PFSK-1 (cell line): Measurements from ENCODE around the gene FABP7.

ENCODE experiments used
- FOXP2 ChIP-seq: optimal IDR thresholded peaks from 2 replicates; pipeline ENCODE3; 2011; ENCODE audit warnings: borderline replicate concordance, control low read depth, inconsistent platforms; ENCODE audit not compliant: insufficient read depth; ENCODE audit errors: extremely low read length, extremely low read depth
- POLR2AphosphoS5 ChIP-seq: IDR thresholded peaks from 2 replicates; pipeline ENCODE4 v1.6.1; 2012; ENCODE audit warnings: low read depth, mild to moderate bottlenecking, control low read depth, low read length, moderate library complexity
- REST ChIP-seq, 2 experiments: IDR thresholded peaks; 2 replicates each; pipeline versions ENCODE4 v1.6.1 to v1.8.0; 2011 to 2012; ENCODE audit warnings: low read depth in 2 of 2, low read length in 2 of 2, control low read depth in 1 of 2, inconsistent platforms in 1 of 2, mild to moderate bottlenecking in 1 of 2, moderate library complexity in 1 of 2; ENCODE audit not compliant: insufficient read depth in 1 of 2
- SIN3A ChIP-seq: IDR thresholded peaks from 2 replicates; pipeline ENCODE4 v1.6.1; 2012; ENCODE audit warnings: mild to moderate bottlenecking, low read length, moderate library complexity, borderline replicate concordance; ENCODE audit not compliant: insufficient read depth
- TAF1 ChIP-seq: IDR thresholded peaks from 2 replicates; pipeline ENCODE4 v1.6.1; 2012; ENCODE audit warnings: low read length, control low read depth, borderline replicate concordance; ENCODE audit not compliant: insufficient read depth

The FABP7 gene

GRCh38 chr6:122803171-122803661, 23.7 kb downstream of the FABP7 start:
- TF ChIP-seq REST (IDR thresholded peaks at IDR 0.05; ENCODE audit: insufficient read depth in 1 of 2, low read depth in 2 of 2, low read length in 2 of 2) (no peak), POLR2AphosphoS5 (no peak), TAF1 (no peak), SIN3A (no peak), FOXP2 (no peak)

GRCh38 chr6:122804962-122805485, 25.5 kb downstream of the FABP7 start:
- TF ChIP-seq REST (IDR thresholded peaks at IDR 0.05; ENCODE audit: insufficient read depth in 1 of 2, low read depth in 2 of 2, low read length in 2 of 2) = no peak
- TF ChIP-seq SIN3A = no peak
- TF ChIP-seq TAF1 = no peak
- no peak for TF ChIP-seq POLR2AphosphoS5
- no peak for TF ChIP-seq FOXP2

GRCh38 chr6:122806291-122806690, 26.8 kb downstream of the FABP7 start:
- TF ChIP-seq POLR2AphosphoS5 (no peak), FOXP2 (no peak), SIN3A (no peak), REST (IDR thresholded peaks at IDR 0.05; ENCODE audit: insufficient read depth in 1 of 2, low read depth in 2 of 2, low read length in 2 of 2) (no peak), TAF1 (no peak)

- TF ChIP-seq FOXP2 (no peak), POLR2AphosphoS5 (no peak), SIN3A (no peak), TAF1 (no peak), REST (IDR thresholded peaks at IDR 0.05; ENCODE audit: insufficient read depth in 1 of 2, low read depth in 2 of 2, low read length in 2 of 2) (no peak)
These were observed 28.8 kb downstream of the FABP7 start for GRCh38 chr6:122808121-122808885.
